Measurements from ENCODE around the gene HIRIP3.
"Not testable (repeated sequence)": the region's sequence is repeated elsewhere in the genome, so short reads cannot be mapped to it uniquely, and the experiment has no call there.

The HIRIP3 gene

DNA sequence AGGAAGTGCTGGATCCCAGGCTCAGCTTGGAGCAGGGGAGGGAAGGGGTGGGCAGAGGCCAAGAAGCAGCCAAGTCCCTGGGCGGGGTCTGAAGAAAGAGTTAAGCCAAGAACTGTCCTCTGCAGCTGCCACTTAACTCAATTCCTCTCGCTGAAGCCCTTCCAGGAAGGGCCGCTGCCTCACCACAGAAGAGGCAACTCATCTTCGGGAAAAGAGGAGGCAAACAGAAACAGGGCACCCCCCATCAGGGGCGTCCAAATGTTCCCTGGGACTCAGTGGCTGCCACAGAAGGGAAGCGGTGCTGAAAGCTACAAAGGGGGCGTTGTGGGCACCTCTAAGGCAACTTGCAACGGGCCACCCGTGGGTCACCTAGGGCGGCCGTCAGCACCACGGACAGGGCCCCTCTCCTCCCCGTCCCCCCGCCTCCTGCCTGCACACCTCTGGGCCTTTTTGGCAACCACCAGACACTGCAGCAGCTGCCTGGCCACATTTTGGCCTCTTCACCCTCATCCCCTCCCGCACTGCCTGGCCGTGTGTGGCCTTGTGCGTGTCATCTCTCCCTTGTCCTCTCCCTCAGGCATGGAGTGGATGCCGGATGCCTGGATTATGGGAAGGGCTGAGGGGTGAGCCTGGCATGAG is 33.1 kb upstream of the HIRIP3 start:
- Histone ChIP-seq H3K9me3 (ENCODE audit: control insufficient read depth, low read length) (no peaks in the 10 kb centered on the region), H3K4me1 (ENCODE audit: control insufficient read depth, insufficient read depth, low read length, poor library complexity, severe bottlenecking) (no peaks in the 10 kb centered on the region), H3K27ac (ENCODE audit: insufficient read depth, low read length, poor library complexity, severe bottlenecking) (no peak overlapping the region), H3K36me3 (ENCODE audit: control insufficient read depth, insufficient read depth, low read length) (no peaks in the 10 kb centered on the region), H3K4me3 (ENCODE audit: insufficient read depth, low read depth, low read length, poor library complexity, severe bottlenecking) (no peak overlapping the region), H3K27me3 (replicated peaks; ENCODE audit: control insufficient read depth, insufficient read depth, low read length, poor library complexity, severe bottlenecking) (peaks cover 28% of the 10 kb centered on the region)
- DNase-seq: no peak

DNA sequence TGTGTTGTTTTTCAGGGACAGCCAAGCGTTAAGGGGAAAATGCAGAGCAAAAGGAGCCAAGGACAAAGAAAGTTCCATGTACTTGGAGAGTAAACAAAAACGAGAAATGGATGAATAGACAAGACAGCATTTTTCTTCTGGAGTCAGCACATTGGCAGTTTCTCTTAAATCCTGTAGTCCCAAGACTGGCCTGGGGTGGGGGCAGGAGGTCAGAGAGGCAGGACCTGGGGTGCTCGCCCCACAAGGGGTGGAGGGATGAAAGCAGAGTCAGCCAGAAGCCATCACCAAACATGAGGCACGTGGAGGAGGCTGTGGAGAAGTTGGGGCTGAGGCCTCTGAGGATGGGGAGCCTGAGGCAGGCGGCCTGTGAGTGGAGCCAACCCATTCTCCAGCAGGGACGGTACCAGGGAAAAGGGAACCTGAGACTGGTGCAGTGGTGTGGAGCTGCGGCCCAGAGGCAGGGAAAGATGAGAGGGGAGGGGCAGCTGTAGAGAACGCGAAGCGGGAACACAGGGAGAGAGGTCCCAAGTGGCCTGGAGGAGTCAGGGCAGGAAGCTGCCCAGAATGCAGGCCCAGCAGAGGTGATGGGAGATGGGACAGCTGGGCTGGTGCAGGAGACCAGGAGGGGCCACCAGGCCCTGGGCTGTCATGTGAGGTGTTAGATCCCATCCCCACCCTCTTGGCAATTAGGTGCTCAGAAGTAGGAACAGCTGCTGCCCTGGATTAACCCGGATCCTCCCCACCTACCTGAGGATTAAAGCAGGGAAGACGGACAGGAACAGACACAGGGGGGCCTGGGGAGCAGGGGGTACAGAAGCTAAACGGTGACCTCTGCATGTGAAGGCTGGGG is 32.4 kb upstream of the HIRIP3 start:
- no peaks in the 10 kb centered on the region for H3K36me3 ChIP-seq (ENCODE audit: control insufficient read depth, insufficient read depth, low read length)
- H3K27me3 ChIP-seq (replicated peaks; ENCODE audit: control insufficient read depth, insufficient read depth, low read length, poor library complexity, severe bottlenecking): peaks cover 28% of the 10 kb centered on the region
- no peaks in the 10 kb centered on the region for H3K9me3 ChIP-seq (ENCODE audit: control insufficient read depth, low read length)
- no peak overlapping the region for H3K27ac ChIP-seq (ENCODE audit: insufficient read depth, low read length, poor library complexity, severe bottlenecking)
- no peak for DNase-seq
- no peak overlapping the region for H3K4me3 ChIP-seq (ENCODE audit: insufficient read depth, low read depth, low read length, poor library complexity, severe bottlenecking)
- H3K4me1 ChIP-seq (ENCODE audit: control insufficient read depth, insufficient read depth, low read length, poor library complexity, severe bottlenecking): no peaks in the 10 kb centered on the region

DNA sequence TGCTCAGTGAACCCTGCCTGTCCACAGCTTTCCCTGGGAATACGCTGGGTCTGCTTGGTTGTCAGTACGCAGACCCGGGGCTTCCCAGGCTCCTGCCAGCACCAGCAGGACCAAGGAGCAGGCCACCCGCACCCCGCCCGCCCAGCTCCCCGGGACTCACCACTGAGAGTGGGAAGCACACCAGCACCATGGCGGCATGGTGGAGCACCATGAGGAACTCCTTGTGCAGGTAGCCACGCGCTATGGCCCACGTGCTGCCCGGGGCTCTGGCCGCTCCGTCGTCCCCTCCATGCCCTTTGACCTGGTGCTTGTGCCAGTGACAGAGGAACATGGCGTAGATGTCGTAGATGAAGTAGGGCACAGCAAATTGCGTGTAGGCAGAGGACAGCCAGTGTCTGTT is 31.0 kb upstream of the HIRIP3 start:
- no peak overlapping the region for H3K4me3 ChIP-seq (ENCODE audit: insufficient read depth, low read depth, low read length, poor library complexity, severe bottlenecking)
- peaks cover 4% of the 10 kb centered on the region for H3K4me1 ChIP-seq (ENCODE audit: control insufficient read depth, insufficient read depth, low read length, poor library complexity, severe bottlenecking)
- H3K9me3 ChIP-seq (ENCODE audit: control insufficient read depth, low read length): no peaks in the 10 kb centered on the region
- peaks cover 22% of the 10 kb centered on the region for H3K27me3 ChIP-seq (replicated peaks; ENCODE audit: control insufficient read depth, insufficient read depth, low read length, poor library complexity, severe bottlenecking)
- H3K36me3 ChIP-seq (ENCODE audit: control insufficient read depth, insufficient read depth, low read length): no peaks in the 10 kb centered on the region
- DNase-seq: no peak
- no peak overlapping the region for H3K27ac ChIP-seq (ENCODE audit: insufficient read depth, low read length, poor library complexity, severe bottlenecking)

DNA sequence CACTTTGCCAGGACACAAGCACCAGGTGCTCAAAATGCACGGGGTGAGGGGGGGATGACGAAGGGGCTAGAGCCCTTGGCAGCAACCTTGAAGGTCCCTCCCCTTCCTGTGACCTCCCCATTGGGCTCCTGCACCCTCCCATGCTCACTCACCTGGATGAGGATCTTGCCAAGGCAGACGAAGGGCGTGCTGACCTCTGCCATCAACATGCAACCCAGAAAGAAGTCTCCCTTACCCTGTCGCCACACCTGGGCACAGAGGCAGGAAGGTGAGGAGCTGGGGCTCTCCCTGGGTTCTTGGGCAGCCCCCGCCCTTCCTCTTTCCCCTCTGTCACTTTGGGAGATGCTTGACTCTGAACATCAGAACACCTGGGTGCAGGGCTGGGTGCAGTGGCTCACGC is 30.2 kb upstream of the HIRIP3 start:
- Histone ChIP-seq H3K9me3 (ENCODE audit: control insufficient read depth, low read length) (no peaks in the 10 kb centered on the region), H3K27me3 (replicated peaks; ENCODE audit: control insufficient read depth, insufficient read depth, low read length, poor library complexity, severe bottlenecking) (peaks cover 15% of the 10 kb centered on the region), H3K36me3 (ENCODE audit: control insufficient read depth, insufficient read depth, low read length) (no peaks in the 10 kb centered on the region), H3K4me3 (ENCODE audit: insufficient read depth, low read depth, low read length, poor library complexity, severe bottlenecking) (no peak overlapping the region), H3K27ac (ENCODE audit: insufficient read depth, low read length, poor library complexity, severe bottlenecking) (no peak overlapping the region), H3K4me1 (ENCODE audit: control insufficient read depth, insufficient read depth, low read length, poor library complexity, severe bottlenecking) (peaks cover 11% of the 10 kb centered on the region)
- DNase-seq: no peak

DNA sequence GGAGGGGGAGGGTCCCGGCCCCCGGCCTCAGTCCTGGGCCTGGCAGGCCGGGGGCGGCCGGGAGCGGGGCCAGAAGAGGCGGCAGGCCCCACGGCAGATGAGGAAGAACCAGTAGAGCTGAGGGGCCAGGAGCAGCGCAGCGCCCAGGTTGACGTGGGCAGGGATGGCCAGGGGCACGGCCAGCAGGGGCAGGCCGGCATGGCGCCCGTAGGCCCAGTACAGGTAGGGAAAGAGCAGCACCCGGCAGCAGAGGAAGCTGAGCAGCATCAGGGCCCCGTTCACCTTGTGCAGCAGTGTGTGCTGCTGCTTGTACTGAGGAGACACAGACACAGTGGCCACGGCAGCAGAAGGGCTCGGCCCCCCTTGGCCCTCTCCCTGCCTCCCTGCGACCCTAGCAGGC is 29.7 kb upstream of the HIRIP3 start:
- Histone ChIP-seq H3K4me1 (ENCODE audit: control insufficient read depth, insufficient read depth, low read length, poor library complexity, severe bottlenecking) (peaks cover 11% of the 10 kb centered on the region), H3K4me3 (ENCODE audit: insufficient read depth, low read depth, low read length, poor library complexity, severe bottlenecking) (no peak overlapping the region), H3K36me3 (ENCODE audit: control insufficient read depth, insufficient read depth, low read length) (no peaks in the 10 kb centered on the region), H3K27ac (ENCODE audit: insufficient read depth, low read length, poor library complexity, severe bottlenecking) (no peak overlapping the region), H3K27me3 (replicated peaks; ENCODE audit: control insufficient read depth, insufficient read depth, low read length, poor library complexity, severe bottlenecking) (peaks cover 11% of the 10 kb centered on the region), H3K9me3 (ENCODE audit: control insufficient read depth, low read length) (no peaks in the 10 kb centered on the region)
- DNase-seq: no peak

DNA sequence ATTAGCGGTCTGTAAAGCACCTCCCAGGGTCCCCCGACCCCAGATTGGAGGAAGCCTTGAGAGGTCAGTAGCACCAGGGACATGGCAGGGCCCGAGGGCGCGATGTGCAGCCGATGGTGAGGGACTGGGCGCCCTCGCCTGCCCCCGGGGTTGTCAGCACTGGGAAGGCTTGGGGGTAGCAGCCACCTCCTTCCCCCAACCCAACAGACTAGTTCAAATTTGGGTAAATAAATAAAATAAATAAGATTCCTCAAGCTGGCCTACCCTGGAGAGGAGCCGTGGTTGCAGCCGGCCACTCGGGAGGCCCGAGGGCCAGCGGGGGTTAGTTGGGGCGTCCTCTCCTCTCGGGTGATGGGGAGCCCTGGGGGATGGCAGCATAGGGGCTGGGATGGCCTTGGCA is 29.0 kb upstream of the HIRIP3 start:
- peaks cover 11% of the 10 kb centered on the region for H3K4me1 ChIP-seq (ENCODE audit: control insufficient read depth, insufficient read depth, low read length, poor library complexity, severe bottlenecking)
- H3K4me3 ChIP-seq (ENCODE audit: insufficient read depth, low read depth, low read length, poor library complexity, severe bottlenecking): no peak overlapping the region
- peaks cover 4% of the 10 kb centered on the region for H3K27me3 ChIP-seq (replicated peaks; ENCODE audit: control insufficient read depth, insufficient read depth, low read length, poor library complexity, severe bottlenecking)
- DNase-seq: no peak
- no peak overlapping the region for H3K27ac ChIP-seq (ENCODE audit: insufficient read depth, low read length, poor library complexity, severe bottlenecking)
- H3K9me3 ChIP-seq (ENCODE audit: control insufficient read depth, low read length): no peaks in the 10 kb centered on the region
- no peaks in the 10 kb centered on the region for H3K36me3 ChIP-seq (ENCODE audit: control insufficient read depth, insufficient read depth, low read length)

DNA sequence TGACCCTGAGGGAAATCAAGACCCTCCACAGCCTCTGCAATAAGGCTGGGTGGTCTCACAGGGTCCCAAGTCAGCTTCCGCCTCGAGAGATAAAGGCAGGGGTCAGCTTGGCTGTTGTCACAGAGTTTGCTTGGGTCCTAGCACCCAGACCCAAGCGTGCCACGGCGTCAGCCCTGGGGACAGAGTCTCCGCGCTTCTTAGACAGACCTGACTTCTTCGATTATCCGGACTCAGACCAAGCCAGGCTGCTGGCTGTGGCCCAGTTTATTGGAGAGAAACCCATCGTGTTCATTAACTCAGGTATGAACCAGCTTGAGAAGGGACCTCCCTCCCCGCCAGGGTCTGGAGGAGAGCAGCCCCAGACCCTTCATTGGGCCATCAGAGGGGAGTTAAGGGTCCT is 28.2 kb upstream of the HIRIP3 start:
- no peaks in the 10 kb centered on the region for H3K36me3 ChIP-seq (ENCODE audit: control insufficient read depth, insufficient read depth, low read length)
- H3K27me3 ChIP-seq (replicated peaks; ENCODE audit: control insufficient read depth, insufficient read depth, low read length, poor library complexity, severe bottlenecking): peaks cover 3% of the 10 kb centered on the region
- H3K4me1 ChIP-seq (ENCODE audit: control insufficient read depth, insufficient read depth, low read length, poor library complexity, severe bottlenecking): peaks cover 11% of the 10 kb centered on the region
- no peak overlapping the region for H3K4me3 ChIP-seq (ENCODE audit: insufficient read depth, low read depth, low read length, poor library complexity, severe bottlenecking)
- H3K9me3 ChIP-seq (ENCODE audit: control insufficient read depth, low read length): no peaks in the 10 kb centered on the region
- no peak overlapping the region for H3K27ac ChIP-seq (ENCODE audit: insufficient read depth, low read length, poor library complexity, severe bottlenecking)
- no peak for DNase-seq

DNA sequence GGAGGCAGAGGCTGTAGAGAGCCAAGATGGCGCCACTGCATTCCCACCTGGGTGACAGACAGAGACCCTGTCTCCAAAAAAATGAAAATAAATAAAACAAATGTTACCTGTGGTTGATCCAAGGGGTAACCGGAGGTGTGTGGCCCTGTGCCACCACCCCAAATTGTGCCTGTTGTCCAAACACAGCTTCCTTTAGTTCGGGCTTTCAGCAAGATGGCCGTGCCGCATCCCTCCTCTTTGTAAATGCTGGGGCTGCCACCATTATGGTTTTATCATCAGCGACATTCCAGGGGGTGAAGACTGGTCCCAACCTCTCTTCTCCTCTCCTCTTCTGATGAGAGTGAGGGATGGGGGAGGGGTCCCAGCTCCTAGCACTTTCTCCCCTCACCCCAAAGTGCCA is 27.5 kb upstream of the HIRIP3 start, which contains the start of gene C16orf92:
Gene C16orf92 (plus strand): TSS at position 312 of the 400 bp plus-strand sequence. CDS start 143 bp downstream, outside the sequence.
- Histone ChIP-seq H3K9me3 (ENCODE audit: control insufficient read depth, low read length) (no peaks in the 10 kb centered on the region), H3K27ac (ENCODE audit: insufficient read depth, low read length, poor library complexity, severe bottlenecking) (no peak within 1 kb of the TSS), H3K4me1 (ENCODE audit: control insufficient read depth, insufficient read depth, low read length, poor library complexity, severe bottlenecking) (peaks cover 11% of the 10 kb centered on the region), H3K4me3 (ENCODE audit: insufficient read depth, low read depth, low read length, poor library complexity, severe bottlenecking) (no peak within 1 kb of the TSS), H3K36me3 (ENCODE audit: control insufficient read depth, insufficient read depth, low read length) (no peaks in the 10 kb centered on the region), H3K27me3 (replicated peaks; ENCODE audit: control insufficient read depth, insufficient read depth, low read length, poor library complexity, severe bottlenecking) (peaks cover 3% of the 10 kb centered on the region)
- no peak for DNase-seq

DNA sequence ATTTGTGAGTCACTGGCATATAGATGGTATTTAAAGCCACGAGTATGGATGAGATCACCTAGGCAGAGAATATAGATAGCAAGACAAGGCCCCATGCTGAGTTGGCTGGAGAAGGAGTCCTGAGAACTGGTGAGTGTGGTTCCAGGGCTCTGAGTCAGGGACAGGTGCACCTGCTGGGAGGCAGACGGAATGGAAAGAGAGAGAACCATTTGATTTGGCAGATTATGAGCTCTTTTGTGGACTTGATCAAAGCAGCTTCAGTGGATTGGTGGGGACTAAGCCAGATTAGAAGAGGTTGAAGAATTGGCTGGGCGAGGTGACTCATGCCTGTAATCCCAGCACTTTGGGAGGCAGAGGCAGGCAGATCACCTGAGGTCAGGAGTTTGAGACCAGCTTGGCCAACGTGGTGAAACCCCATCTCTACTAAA is 23.3 kb upstream of the HIRIP3 start:
- Histone ChIP-seq H3K4me1 (ENCODE audit: control insufficient read depth, insufficient read depth, low read length, poor library complexity, severe bottlenecking) (peaks cover 11% of the 10 kb centered on the region), H3K36me3 (ENCODE audit: control insufficient read depth, insufficient read depth, low read length) (no peaks in the 10 kb centered on the region), H3K9me3 (ENCODE audit: control insufficient read depth, low read length) (no peaks in the 10 kb centered on the region), H3K27me3 (replicated peaks; ENCODE audit: control insufficient read depth, insufficient read depth, low read length, poor library complexity, severe bottlenecking) (no peaks in the 10 kb centered on the region), H3K4me3 (ENCODE audit: insufficient read depth, low read depth, low read length, poor library complexity, severe bottlenecking) (no peak overlapping the region), H3K27ac (ENCODE audit: insufficient read depth, low read length, poor library complexity, severe bottlenecking) (no peak overlapping the region)
- DNase-seq: no peak

DNA sequence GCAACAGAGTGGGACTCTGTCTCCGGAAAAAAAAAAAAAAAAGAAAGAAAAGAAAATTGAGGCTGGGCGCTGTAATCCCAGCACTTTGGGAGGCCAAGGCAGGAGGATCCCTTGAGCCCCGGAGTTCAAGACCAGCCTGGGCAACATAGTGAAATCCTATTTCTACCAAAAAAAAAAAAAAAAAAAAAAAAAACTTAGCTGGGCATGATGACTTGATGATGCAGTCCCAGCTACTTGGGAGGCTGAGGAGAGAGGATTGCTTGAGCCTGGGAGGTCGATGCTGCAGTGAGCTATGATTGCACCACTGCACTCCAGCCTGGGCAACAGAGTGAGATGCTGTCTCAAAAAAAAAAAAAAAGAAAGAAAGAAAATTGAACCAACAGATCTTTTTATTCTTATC is 22.5 kb upstream of the HIRIP3 start:
- H3K4me3 ChIP-seq (ENCODE audit: insufficient read depth, low read depth, low read length, poor library complexity, severe bottlenecking); H3K9me3 ChIP-seq (ENCODE audit: control insufficient read depth, low read length); H3K36me3 ChIP-seq (ENCODE audit: control insufficient read depth, insufficient read depth, low read length); H3K27ac ChIP-seq (ENCODE audit: insufficient read depth, low read length, poor library complexity, severe bottlenecking); DNase-seq; H3K27me3 ChIP-seq (replicated peaks; ENCODE audit: control insufficient read depth, insufficient read depth, low read length, poor library complexity, severe bottlenecking): not testable (repeated sequence)
- peaks cover 11% of the 10 kb centered on the region for H3K4me1 ChIP-seq (ENCODE audit: control insufficient read depth, insufficient read depth, low read length, poor library complexity, severe bottlenecking)

All from effector memory CD4-positive, alpha-beta T cell (primary cell).